Measurements from ENCODE around the gene SCN4B. TPM values are rescaled to one million over a fixed set of nuclear protein-coding genes. Genes with fewer than 3 reads are reported as not detected.

The SCN4B gene
- total RNA-seq, 1 experiment from 2014 or later, result 0.33 TPM

DNA sequence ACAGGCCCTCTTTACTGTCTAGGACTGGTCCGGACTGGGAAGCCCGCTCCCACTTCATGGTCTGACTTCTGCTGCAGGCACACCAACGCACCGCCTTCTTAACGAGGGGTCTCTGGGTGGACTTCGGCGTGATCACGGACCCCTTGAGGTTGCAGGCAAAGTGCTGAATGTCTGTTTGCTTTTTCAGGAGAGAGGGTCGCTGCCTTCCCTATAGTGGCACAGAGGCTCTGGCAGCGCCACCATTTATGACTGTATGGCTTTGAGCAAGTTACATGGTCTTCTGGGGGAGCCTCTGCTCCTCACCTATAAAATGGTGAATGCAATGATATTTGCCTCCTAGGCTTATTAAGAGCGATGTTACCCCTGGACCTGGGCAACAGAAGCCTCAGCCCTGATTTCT, 1.4 kb upstream of the SCN4B start:
- Histone ChIP-seq H3K36me3 (ENCODE audit: control insufficient read depth, insufficient read depth, low read length) (no peaks in the 10 kb centered on the region), H3K27me3 (ENCODE audit: control insufficient read depth, insufficient read depth, low read length) (peaks cover 35% of the 10 kb centered on the region), H3K9me3 (ENCODE audit: control insufficient read depth, insufficient read depth, low read depth, low read length) (no peaks in the 10 kb centered on the region), H3K27ac (ENCODE audit: low read length) (no peak overlapping the region), H3K4me3 (ENCODE audit: low read depth in 2 of 2, low read length in 2 of 2) (no peak overlapping the region), H3K4me1 (ENCODE audit: control insufficient read depth, insufficient read depth, low read length) (peaks cover 4% of the 10 kb centered on the region)
- ATAC-seq (no peak), DNase-seq (ENCODE audit: low read depth, low spot score) (no peak)
- TF ChIP-seq POLR2AphosphoS5 (IDR thresholded peaks at IDR 0.05; ENCODE audit: low read depth, low read length) (no peak), SIN3A (IDR thresholded peaks at IDR 0.05; ENCODE audit: borderline replicate concordance, insufficient read depth, low read depth, low read length) (no peak), TCF7L2 (IDR thresholded peaks at IDR 0.05; ENCODE audit: low read depth, low read length) (no peak)
- TF ChIP-seq, protein P1, sequence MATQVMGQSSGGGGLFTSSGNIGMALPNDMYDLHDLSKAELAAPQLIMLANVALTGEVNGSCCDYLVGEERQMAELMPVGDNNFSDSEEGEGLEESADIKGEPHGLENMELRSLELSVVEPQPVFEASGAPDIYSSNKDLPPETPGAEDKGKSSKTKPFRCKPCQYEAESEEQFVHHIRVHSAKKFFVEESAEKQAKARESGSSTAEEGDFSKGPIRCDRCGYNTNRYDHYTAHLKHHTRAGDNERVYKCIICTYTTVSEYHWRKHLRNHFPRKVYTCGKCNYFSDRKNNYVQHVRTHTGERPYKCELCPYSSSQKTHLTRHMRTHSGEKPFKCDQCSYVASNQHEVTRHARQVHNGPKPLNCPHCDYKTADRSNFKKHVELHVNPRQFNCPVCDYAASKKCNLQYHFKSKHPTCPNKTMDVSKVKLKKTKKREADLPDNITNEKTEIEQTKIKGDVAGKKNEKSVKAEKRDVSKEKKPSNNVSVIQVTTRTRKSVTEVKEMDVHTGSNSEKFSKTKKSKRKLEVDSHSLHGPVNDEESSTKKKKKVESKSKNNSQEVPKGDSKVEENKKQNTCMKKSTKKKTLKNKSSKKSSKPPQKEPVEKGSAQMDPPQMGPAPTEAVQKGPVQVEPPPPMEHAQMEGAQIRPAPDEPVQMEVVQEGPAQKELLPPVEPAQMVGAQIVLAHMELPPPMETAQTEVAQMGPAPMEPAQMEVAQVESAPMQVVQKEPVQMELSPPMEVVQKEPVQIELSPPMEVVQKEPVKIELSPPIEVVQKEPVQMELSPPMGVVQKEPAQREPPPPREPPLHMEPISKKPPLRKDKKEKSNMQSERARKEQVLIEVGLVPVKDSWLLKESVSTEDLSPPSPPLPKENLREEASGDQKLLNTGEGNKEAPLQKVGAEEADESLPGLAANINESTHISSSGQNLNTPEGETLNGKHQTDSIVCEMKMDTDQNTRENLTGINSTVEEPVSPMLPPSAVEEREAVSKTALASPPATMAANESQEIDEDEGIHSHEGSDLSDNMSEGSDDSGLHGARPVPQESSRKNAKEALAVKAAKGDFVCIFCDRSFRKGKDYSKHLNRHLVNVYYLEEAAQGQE (IDR thresholded peaks at IDR 0.05; ENCODE audit: insufficient read depth in 1 of 2, low read depth in 2 of 2, low read length in 1 of 2), result no peak
- TF ChIP-seq, protein P2, sequence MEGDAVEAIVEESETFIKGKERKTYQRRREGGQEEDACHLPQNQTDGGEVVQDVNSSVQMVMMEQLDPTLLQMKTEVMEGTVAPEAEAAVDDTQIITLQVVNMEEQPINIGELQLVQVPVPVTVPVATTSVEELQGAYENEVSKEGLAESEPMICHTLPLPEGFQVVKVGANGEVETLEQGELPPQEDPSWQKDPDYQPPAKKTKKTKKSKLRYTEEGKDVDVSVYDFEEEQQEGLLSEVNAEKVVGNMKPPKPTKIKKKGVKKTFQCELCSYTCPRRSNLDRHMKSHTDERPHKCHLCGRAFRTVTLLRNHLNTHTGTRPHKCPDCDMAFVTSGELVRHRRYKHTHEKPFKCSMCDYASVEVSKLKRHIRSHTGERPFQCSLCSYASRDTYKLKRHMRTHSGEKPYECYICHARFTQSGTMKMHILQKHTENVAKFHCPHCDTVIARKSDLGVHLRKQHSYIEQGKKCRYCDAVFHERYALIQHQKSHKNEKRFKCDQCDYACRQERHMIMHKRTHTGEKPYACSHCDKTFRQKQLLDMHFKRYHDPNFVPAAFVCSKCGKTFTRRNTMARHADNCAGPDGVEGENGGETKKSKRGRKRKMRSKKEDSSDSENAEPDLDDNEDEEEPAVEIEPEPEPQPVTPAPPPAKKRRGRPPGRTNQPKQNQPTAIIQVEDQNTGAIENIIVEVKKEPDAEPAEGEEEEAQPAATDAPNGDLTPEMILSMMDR (IDR thresholded peaks at IDR 0.05), result no peak
- in situ Hi-C loops (cut with HindIII; ENCODE audit: low pct_unique_long_range_greater_than_20kb, low sequenced_read_pairs) (no loop called here), intact Hi-C loops (cut with micrococcal nuclease; ENCODE audit: unreplicated experiment) (loop anchor here (5.0 kb wide), 1 partner anchor 138 kb away; no protein-coding TSS in a partner anchor)
- no TSS peak for BruUV-seq (replicated peaks)
- ChIA-PET POLR2A (no interaction called here), CTCF (no interaction called here)

DNA sequence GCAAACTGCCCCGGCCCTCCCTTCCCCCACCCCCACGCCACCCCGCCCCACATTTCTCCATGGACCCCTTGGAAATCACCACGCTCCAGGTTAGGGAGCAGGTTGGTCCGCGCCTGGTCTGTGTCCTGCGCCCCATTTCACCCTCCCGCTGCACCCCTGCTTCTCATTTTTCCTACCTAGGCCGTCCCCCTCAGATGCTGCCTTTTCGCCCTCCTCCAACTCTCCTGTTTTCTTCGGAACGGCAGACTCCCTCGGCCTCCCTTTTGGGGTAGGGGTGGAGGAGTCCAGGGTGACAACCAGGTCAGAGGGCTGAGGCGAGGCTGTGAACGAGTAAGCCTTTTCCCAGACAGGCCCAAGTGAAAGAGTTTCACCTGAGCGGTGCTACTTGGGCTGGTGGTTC, 893 bp upstream of the SCN4B start:
- no peak for TF ChIP-seq POLR2AphosphoS5 (IDR thresholded peaks at IDR 0.05; ENCODE audit: low read depth, low read length)
- TF ChIP-seq, protein P2 (IDR thresholded peaks at IDR 0.05), result no peak
- TF ChIP-seq TCF7L2 (IDR thresholded peaks at IDR 0.05; ENCODE audit: low read depth, low read length), result no peak
- TF ChIP-seq, protein P1 (IDR thresholded peaks at IDR 0.05; ENCODE audit: insufficient read depth in 1 of 2, low read depth in 2 of 2, low read length in 1 of 2), result no peak
- TF ChIP-seq SIN3A (IDR thresholded peaks at IDR 0.05; ENCODE audit: borderline replicate concordance, insufficient read depth, low read depth, low read length), result no peak
- intact Hi-C loops (cut with micrococcal nuclease; ENCODE audit: unreplicated experiment), result loop anchor here (5.0 kb wide), 1 partner anchor 139 kb away; no protein-coding TSS in a partner anchor
- Histone ChIP-seq H3K4me1 (ENCODE audit: control insufficient read depth, insufficient read depth, low read length) (peaks cover 4% of the 10 kb centered on the region), H3K9me3 (ENCODE audit: control insufficient read depth, insufficient read depth, low read depth, low read length) (no peaks in the 10 kb centered on the region), H3K36me3 (ENCODE audit: control insufficient read depth, insufficient read depth, low read length) (no peaks in the 10 kb centered on the region), H3K4me3 (ENCODE audit: low read depth in 2 of 2, low read length in 2 of 2) (peak overlapping the region in 1 of 2 experiments; percentile 50; a peak in 1 of 4 replicates), H3K27ac (ENCODE audit: low read length) (no peak overlapping the region), H3K27me3 (ENCODE audit: control insufficient read depth, insufficient read depth, low read length) (peaks cover 34% of the 10 kb centered on the region)
- BruUV-seq (replicated peaks), result no TSS peak
- no peak for DNase-seq (ENCODE audit: low read depth, low spot score)
- ATAC-seq, result no peak
- in situ Hi-C loops (cut with HindIII; ENCODE audit: low pct_unique_long_range_greater_than_20kb, low sequenced_read_pairs), result no loop called here
- CTCF ChIA-PET, result interaction anchor here (0.6 to 0.7 kb wide), 4 partner anchors 18 to 465 kb away, joined by 3 to 4 read pairs (median 4); no protein-coding TSS in a partner anchor
- POLR2A ChIA-PET, result interaction anchor here (0.6 kb wide), 1 partner anchor 236 kb away, joined by 12 read pairs; no protein-coding TSS in a partner anchor
